Measurements from ENCODE around the gene CTDP1. TPM values are rescaled to one million over a fixed set of nuclear protein-coding genes. Genes with fewer than 3 reads are reported as not detected.

CTDP1 gene
- total RNA-seq, 1 experiment from 2014 or later = 33.7 TPM

- peaks cover 21 to 71% (median 59%) of the 10 kb centered on the region in 3 experiments for H3K36me3 Mint-ChIP-seq (ENCODE audit: insufficient read depth in 1 of 3, low read depth in 3 of 3)
- H3K4me2 ChIP-seq (ENCODE audit: insufficient read depth, insufficient read length, low read length) = no peak overlapping the region
- H3K18ac ChIP-seq (ENCODE audit: insufficient read length, low read depth, low read length) = no peak overlapping the region
- no CpG with 5 or more reads among the region's 25 CpGs for WGBS (ENCODE audit: extremely low coverage, insufficient read length, low lambda C conversion rate)
- H3K79me2 ChIP-seq (ENCODE audit: insufficient read depth, low read length) = no peaks in the 10 kb centered on the region
- H3K27me3 Mint-ChIP-seq (ENCODE audit: low read depth) = no peaks in the 10 kb centered on the region; the same call in 1 of the 2 replicates
- H3K4me3 Mint-ChIP-seq = no peak overlapping the region
- H2AK5ac ChIP-seq (ENCODE audit: insufficient read length, low read length) = no peak overlapping the region
- no peak overlapping the region for H3T11ph ChIP-seq (ENCODE audit: low read length)
- no peak for DNase-seq
- no peaks in the 10 kb centered on the region for H4K20me1 ChIP-seq (ENCODE audit: control insufficient read depth, insufficient read depth, insufficient read length)
- no peak overlapping the region for H4K91ac ChIP-seq (ENCODE audit: insufficient read length, low read depth, low read length)
- no peak overlapping the region for H3K9ac ChIP-seq (ENCODE audit: extremely low read depth, insufficient read length, low read length)
- H3K56ac ChIP-seq (ENCODE audit: insufficient read length, low read depth, low read length) = no peak overlapping the region
- no peaks in the 10 kb centered on the region for H3K23me2 ChIP-seq (ENCODE audit: insufficient read length, low read depth, low read length, poor library complexity, severe bottlenecking)
- no peaks in the 10 kb centered on the region for H3K4me1 ChIP-seq (ENCODE audit: insufficient read depth, low read length)
- 0 out of 7 replicates have a peak overlapping the region, but pooled peaks of 1 of the 3 experiments have one; percentile 51 for H3K27ac Mint-ChIP-seq
- TF ChIP-seq, protein P1, sequence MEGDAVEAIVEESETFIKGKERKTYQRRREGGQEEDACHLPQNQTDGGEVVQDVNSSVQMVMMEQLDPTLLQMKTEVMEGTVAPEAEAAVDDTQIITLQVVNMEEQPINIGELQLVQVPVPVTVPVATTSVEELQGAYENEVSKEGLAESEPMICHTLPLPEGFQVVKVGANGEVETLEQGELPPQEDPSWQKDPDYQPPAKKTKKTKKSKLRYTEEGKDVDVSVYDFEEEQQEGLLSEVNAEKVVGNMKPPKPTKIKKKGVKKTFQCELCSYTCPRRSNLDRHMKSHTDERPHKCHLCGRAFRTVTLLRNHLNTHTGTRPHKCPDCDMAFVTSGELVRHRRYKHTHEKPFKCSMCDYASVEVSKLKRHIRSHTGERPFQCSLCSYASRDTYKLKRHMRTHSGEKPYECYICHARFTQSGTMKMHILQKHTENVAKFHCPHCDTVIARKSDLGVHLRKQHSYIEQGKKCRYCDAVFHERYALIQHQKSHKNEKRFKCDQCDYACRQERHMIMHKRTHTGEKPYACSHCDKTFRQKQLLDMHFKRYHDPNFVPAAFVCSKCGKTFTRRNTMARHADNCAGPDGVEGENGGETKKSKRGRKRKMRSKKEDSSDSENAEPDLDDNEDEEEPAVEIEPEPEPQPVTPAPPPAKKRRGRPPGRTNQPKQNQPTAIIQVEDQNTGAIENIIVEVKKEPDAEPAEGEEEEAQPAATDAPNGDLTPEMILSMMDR (conservative IDR thresholded peaks at IDR 0.05) = no peak
- H3K14ac ChIP-seq (ENCODE audit: insufficient read depth, low read length) = no peak overlapping the region
- no peak overlapping the region for H2BK5ac ChIP-seq (ENCODE audit: insufficient read length, low read length)
- no peak overlapping the region for H3K27ac ChIP-seq (ENCODE audit: insufficient read length, low read depth, low read length)
- no peak overlapping the region for H2BK15ac ChIP-seq (ENCODE audit: low read depth, low read length)
- H3K4ac ChIP-seq (ENCODE audit: low read depth, low read length) = no peak overlapping the region
- no peak overlapping the region for H3K23ac ChIP-seq (ENCODE audit: insufficient read length, low read depth, low read length)
- no peak overlapping the region for H2BK120ac ChIP-seq (ENCODE audit: low read depth, low read length, poor library complexity, severe bottlenecking)
- no peak overlapping the region for H2BK12ac ChIP-seq (ENCODE audit: insufficient read length, low read depth, low read length)
- no peak overlapping the region for H4K5ac ChIP-seq (ENCODE audit: insufficient read length, low read depth, low read length)
- no peaks in the 10 kb centered on the region for H3K79me1 ChIP-seq (ENCODE audit: insufficient read depth, low read depth, low read length, poor library complexity, severe bottlenecking)
- no peaks in the 10 kb centered on the region for H3K4me1 Mint-ChIP-seq
- H2BK20ac ChIP-seq (ENCODE audit: low read depth, low read length, poor library complexity, severe bottlenecking) = no peak overlapping the region
- no peaks in the 10 kb centered on the region for H3K27me3 ChIP-seq (ENCODE audit: insufficient read depth, low read length)
- H2AFZ ChIP-seq (ENCODE audit: low read length) = no peak overlapping the region
- no peak overlapping the region for H4K8ac ChIP-seq (replicated peaks; ENCODE audit: insufficient read length, low read depth, low read length)
- H3K9me3 Mint-ChIP-seq = peaks cover 4 to 9% of the 10 kb centered on the region in 2 experiments; a peak in 3 of 5 replicates
- H3K9me3 ChIP-seq (ENCODE audit: control insufficient read depth, low read depth, low read length) = peaks cover 9% of the 10 kb centered on the region
Measured at GRCh38 chr18:79736230-79736629, 56.6 kb downstream of the CTDP1 start.

Measured in H9 (cell line).